HepG2 (cell line): ENCODE data around the gene HOXA11. TPM values are rescaled to one million over a fixed set of nuclear protein-coding genes. Genes with fewer than 3 reads are reported as not detected.

ENCODE experiments used
- GABPB1 ChIP-seq: IDR thresholded peaks from 2 replicates; pipeline ENCODE4 v1.6.1; 2016; ENCODE audit warnings: mild to moderate bottlenecking, missing genetic modification reagents, moderate library complexity, missing compliant biosample characterization
- IRF2 ChIP-seq: IDR thresholded peaks from 2 replicates; pipeline ENCODE4 v1.6.1; 2018; ENCODE audit warnings: missing genetic modification reagents, missing compliant biosample characterization
- JUNB ChIP-seq: sonication (generic); formaldehyde crosslinking; IDR thresholded peaks from 2 replicates; pipeline ENCODE4 v1.8.0; 2022; ENCODE audit warnings: missing genetic modification reagents, mild to moderate bottlenecking, borderline replicate concordance
- KDM5B ChIP-seq: sonication (generic); formaldehyde crosslinking; IDR thresholded peaks from 2 replicates; pipeline ENCODE4 v1.4.0; 2020; ENCODE audit warnings: missing genetic modification reagents, mild to moderate bottlenecking, borderline replicate concordance
- KMT2A ChIP-seq: sonication (generic); formaldehyde crosslinking; IDR thresholded peaks from 2 replicates; pipeline ENCODE4 v1.4.0; 2020; ENCODE audit warnings: missing genetic modification reagents
- MAFG ChIP-seq: sonication (generic); formaldehyde crosslinking; IDR thresholded peaks from 2 replicates; pipeline ENCODE4 v1.5.1; 2020; ENCODE audit warnings: mild to moderate bottlenecking, missing genetic modification reagents
- NFYB ChIP-seq: sonication (generic); formaldehyde crosslinking; IDR thresholded peaks from 2 replicates; pipeline ENCODE4 v1.4.0; 2020; ENCODE audit warnings: missing genetic modification reagents
- NR2C2 ChIP-seq: sonication (generic); formaldehyde crosslinking; IDR thresholded peaks from 2 replicates; pipeline ENCODE4 v1.4.0; 2020; ENCODE audit warnings: missing genetic modification reagents, mild to moderate bottlenecking, moderate library complexity, borderline replicate concordance
- NRL ChIP-seq: sonication (generic); formaldehyde crosslinking; IDR thresholded peaks from 2 replicates; pipeline ENCODE4 v1.5.0; 2020; ENCODE audit warnings: missing genetic modification reagents, mild to moderate bottlenecking, moderate library complexity, borderline replicate concordance
- POLR2A ChIP-seq, 2 experiments: IDR thresholded peaks; 2 replicates each; pipeline ENCODE4 v1.6.1; 2011; ENCODE audit warnings: low read depth in 2 of 2, low read length in 2 of 2, mild to moderate bottlenecking in 1 of 2, moderate library complexity in 1 of 2; ENCODE audit not compliant: insufficient read depth in 1 of 2
- SRF ChIP-seq: IDR thresholded peaks from 2 replicates; pipeline ENCODE4 v1.6.1; 2011; ENCODE audit warnings: mild to moderate bottlenecking, low read depth, low read length, moderate library complexity
- TCF7 ChIP-seq: sonication (generic); IDR thresholded peaks from 2 replicates; pipeline ENCODE4 v1.6.1; 2016; ENCODE audit warnings: antibody characterized with exemption, low read depth
- ZMYM4 ChIP-seq: sonication (generic); formaldehyde crosslinking; IDR thresholded peaks from 2 replicates; pipeline ENCODE4 v1.8.1; 2023; ENCODE audit warnings: mild to moderate bottlenecking, missing genetic modification reagents
- ZNF788 ChIP-seq: sonication (generic); formaldehyde crosslinking; IDR thresholded peaks from 2 replicates; pipeline ENCODE4 v1.5.0; 2020; ENCODE audit warnings: mild to moderate bottlenecking, missing genetic modification reagents, borderline replicate concordance
- polyA plus RNA-seq, 8 experiments: library from polyadenylated mRNA; depleted of rRNA in 3 of 8; stranded (reverse) in 7 of 8; unstranded in 1 of 8; fragments of >200 nt; fragmentation: Illumina TruSeq in 4 of 8; extraction: Trizol in 4 of 8; gene quantifications; 2 replicates each; pipeline versions ENCODE4 v1.2.1 to v1.2.3, GENCODE V29; 2011 to 2016; ENCODE audit warnings: low read depth in 4 of 8, missing spikeins in 1 of 8, mixed read lengths in 1 of 8; ENCODE audit not compliant: insufficient read depth in 1 of 8
- total RNA-seq, 5 experiments: library from RNA; depleted of rRNA; stranded (reverse); fragments of >200 nt; fragmentation: Illumina TruSeq; extraction: Trizol; gene quantifications; 2 replicates each; pipeline ENCODE4 v1.2.3, GENCODE V29; 2016; ENCODE audit warnings: low read depth in 1 of 5
- TF ChIP-seq, protein P1 (sequence below): sonication (generic); formaldehyde crosslinking; IDR thresholded peaks from 2 replicates; pipeline ENCODE4 v1.5.0; 2020; ENCODE audit warnings: missing genetic modification reagents
- TF ChIP-seq, protein P2 (sequence below): sonication (generic); formaldehyde crosslinking; IDR thresholded peaks from 2 replicates; pipeline ENCODE4 v1.4.0; 2020; ENCODE audit warnings: missing genetic modification reagents
- TF ChIP-seq, protein P3 (sequence below): sonication (generic); formaldehyde crosslinking; IDR thresholded peaks from 2 replicates; pipeline ENCODE4 v1.4.0; 2020; ENCODE audit warnings: missing genetic modification reagents
- TF ChIP-seq, protein P4 (sequence below): IDR thresholded peaks from 2 replicates; pipeline ENCODE4 v1.6.1; 2016
- TF ChIP-seq, protein P5 (sequence below): sonication (generic); formaldehyde crosslinking; IDR thresholded peaks from 2 replicates; pipeline ENCODE4 v1.4.0; 2020; ENCODE audit warnings: low read depth, missing genetic modification reagents

The HOXA11 gene
- total and polyA plus RNA-seq, 2 of the 13 experiments (the other 11 are each of a cell fraction or from before 2014, with no cell fraction given) = not detected

DNA sequence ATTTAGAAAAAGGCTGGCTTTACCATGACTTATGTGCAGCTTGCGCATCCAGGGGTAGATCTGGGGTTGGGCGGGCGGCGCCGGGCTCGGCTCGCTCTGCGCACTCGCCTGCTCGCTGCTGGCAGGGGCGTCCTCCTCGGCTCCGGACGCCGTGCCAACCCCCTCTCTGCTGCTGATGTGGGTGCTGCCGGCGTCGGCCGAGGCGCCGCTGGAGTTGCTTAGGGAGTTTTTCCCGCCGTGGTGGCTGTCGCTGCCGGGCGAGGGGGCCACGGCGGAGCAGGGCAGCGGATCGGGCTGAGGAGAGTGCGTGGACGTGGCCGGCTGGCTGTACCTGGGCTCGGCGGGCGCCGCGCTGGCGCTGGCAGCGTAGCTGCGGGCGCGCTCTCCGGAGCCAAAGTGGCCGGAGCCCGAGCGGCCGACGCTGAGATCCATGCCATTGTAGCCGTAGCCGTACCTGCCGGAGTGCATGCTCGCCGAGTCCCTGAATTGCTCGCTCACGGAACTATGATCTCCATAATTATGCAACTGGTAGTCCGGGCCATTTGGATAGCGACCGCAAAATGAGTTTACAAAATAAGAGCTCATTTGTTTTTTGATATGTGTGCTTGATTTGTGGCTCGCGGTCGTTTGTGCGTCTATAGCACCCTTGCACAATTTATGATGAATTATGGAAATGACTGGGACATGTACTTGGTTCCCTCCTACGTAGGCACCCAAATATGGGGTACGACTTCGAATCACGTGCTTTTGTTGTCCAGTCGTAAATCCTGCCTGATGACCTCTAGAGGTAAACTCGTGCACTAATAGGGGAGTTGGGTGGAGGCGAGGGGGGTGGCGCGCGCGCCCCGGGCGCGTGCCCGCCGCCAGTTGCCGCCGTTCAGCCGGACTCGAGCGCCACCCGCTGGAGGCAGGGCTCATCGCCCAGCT lies 41.7 kb downstream of the HOXA11 start, which contains the start of gene HOXA5 (continued):
- TF ChIP-seq KMT2A (CRISPR knock-in tag) (peak; percentile 37; the same call in 1 of the 2 replicates), KDM5B (CRISPR knock-in tag) (peak; percentile 34; the same call in 1 of the 2 replicates), NR2C2 (CRISPR knock-in tag) (peak; percentile 60; the same call in 1 of the 2 replicates), ZNF788 (peak; percentile 26; the same call in 1 of the 2 replicates), NRL (no peak), GABPB1 (CRISPR knock-in tag) (peak; percentile 7; the same call in 1 of the 2 replicates), TCF7 (no peak), SRF (peak; percentile 98), POLR2A (IDR thresholded peaks at IDR 0.05; ENCODE audit: insufficient read depth in 1 of 2, low read depth in 2 of 2, low read length in 2 of 2) (peak; percentile 27 to 28; a peak in 1 of 4 replicates), IRF2 (peak; percentile 40; the same call in 1 of the 2 replicates), MAFG (CRISPR knock-in tag) (no peak), JUNB (CRISPR knock-in tag) (no peak), NFYB (CRISPR knock-in tag) (peak; percentile 39; the same call in 1 of the 2 replicates), ZMYM4 (CRISPR knock-in tag) (peak; percentile 87)
- TF ChIP-seq, protein P1, sequence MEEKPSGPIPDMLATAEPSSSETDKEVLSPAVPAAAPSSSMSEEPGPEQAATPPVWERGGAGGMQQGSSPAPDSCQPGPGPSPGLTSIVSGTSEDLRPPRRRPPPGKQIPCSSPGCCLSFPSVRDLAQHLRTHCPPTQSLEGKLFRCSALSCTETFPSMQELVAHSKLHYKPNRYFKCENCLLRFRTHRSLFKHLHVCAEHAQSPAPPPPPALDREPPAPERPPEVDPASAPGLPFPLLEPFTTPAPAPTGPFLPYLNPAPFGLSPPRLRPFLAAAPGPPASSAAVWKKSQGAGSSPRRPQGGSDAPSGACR (CRISPR knock-in tag) = no peak
- TF ChIP-seq, protein P2, sequence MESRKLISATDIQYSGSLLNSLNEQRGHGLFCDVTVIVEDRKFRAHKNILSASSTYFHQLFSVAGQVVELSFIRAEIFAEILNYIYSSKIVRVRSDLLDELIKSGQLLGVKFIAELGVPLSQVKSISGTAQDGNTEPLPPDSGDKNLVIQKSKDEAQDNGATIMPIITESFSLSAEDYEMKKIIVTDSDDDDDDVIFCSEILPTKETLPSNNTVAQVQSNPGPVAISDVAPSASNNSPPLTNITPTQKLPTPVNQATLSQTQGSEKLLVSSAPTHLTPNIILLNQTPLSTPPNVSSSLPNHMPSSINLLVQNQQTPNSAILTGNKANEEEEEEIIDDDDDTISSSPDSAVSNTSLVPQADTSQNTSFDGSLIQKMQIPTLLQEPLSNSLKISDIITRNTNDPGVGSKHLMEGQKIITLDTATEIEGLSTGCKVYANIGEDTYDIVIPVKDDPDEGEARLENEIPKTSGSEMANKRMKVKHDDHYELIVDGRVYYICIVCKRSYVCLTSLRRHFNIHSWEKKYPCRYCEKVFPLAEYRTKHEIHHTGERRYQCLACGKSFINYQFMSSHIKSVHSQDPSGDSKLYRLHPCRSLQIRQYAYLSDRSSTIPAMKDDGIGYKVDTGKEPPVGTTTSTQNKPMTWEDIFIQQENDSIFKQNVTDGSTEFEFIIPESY (CRISPR knock-in tag) = peak; percentile 42; the same call in 1 of the 2 replicates
- TF ChIP-seq, protein P3, sequence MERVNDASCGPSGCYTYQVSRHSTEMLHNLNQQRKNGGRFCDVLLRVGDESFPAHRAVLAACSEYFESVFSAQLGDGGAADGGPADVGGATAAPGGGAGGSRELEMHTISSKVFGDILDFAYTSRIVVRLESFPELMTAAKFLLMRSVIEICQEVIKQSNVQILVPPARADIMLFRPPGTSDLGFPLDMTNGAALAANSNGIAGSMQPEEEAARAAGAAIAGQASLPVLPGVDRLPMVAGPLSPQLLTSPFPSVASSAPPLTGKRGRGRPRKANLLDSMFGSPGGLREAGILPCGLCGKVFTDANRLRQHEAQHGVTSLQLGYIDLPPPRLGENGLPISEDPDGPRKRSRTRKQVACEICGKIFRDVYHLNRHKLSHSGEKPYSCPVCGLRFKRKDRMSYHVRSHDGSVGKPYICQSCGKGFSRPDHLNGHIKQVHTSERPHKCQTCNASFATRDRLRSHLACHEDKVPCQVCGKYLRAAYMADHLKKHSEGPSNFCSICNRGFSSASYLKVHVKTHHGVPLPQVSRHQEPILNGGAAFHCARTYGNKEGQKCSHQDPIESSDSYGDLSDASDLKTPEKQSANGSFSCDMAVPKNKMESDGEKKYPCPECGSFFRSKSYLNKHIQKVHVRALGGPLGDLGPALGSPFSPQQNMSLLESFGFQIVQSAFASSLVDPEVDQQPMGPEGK (CRISPR knock-in tag) = peak; percentile 5; the same call in 1 of the 2 replicates
- TF ChIP-seq, protein P4, sequence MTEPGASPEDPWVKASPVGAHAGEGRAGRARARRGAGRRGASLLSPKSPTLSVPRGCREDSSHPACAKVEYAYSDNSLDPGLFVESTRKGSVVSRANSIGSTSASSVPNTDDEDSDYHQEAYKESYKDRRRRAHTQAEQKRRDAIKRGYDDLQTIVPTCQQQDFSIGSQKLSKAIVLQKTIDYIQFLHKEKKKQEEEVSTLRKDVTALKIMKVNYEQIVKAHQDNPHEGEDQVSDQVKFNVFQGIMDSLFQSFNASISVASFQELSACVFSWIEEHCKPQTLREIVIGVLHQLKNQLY (CRISPR knock-in tag) = peak; percentile 52; the same call in 1 of the 2 replicates
- TF ChIP-seq, protein P5, sequence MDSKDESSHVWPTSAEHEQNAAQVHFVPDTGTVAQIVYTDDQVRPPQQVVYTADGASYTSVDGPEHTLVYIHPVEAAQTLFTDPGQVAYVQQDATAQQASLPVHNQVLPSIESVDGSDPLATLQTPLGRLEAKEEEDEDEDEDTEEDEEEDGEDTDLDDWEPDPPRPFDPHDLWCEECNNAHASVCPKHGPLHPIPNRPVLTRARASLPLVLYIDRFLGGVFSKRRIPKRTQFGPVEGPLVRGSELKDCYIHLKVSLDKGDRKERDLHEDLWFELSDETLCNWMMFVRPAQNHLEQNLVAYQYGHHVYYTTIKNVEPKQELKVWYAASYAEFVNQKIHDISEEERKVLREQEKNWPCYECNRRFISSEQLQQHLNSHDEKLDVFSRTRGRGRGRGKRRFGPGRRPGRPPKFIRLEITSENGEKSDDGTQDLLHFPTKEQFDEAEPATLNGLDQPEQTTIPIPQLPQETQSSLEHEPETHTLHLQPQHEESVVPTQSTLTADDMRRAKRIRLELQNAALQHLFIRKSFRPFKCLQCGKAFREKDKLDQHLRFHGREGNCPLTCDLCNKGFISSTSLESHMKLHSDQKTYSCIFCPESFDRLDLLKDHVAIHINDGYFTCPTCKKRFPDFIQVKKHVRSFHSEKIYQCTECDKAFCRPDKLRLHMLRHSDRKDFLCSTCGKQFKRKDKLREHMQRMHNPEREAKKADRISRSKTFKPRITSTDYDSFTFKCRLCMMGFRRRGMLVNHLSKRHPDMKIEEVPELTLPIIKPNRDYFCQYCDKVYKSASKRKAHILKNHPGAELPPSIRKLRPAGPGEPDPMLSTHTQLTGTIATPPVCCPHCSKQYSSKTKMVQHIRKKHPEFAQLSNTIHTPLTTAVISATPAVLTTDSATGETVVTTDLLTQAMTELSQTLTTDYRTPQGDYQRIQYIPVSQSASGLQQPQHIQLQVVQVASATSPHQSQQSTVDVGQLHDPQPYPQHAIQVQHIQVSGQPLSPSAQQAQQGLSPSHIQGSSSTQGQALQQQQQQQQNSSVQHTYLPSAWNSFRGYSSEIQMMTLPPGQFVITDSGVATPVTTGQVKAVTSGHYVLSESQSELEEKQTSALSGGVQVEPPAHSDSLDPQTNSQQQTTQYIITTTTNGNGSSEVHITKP (CRISPR knock-in tag) = peak; percentile 1; the same call in 1 of the 2 replicates
